GM23338 (cell line): ENCODE measurements around the gene ARHGEF39. TPM values are rescaled to one million over a fixed set of nuclear protein-coding genes. Genes with fewer than 3 reads are reported as not detected.

ENCODE experiments used
- ATAC-seq: fragments of 200-7000 bp; cut with Tn5 transposase; 3 replicates; pipeline ENCODE4 v1.9.1; 2020
- DNase-seq: peaks from one replicate; pipeline ENCODE4 v3.0.0-alpha.2; 2015; ENCODE audit warnings: low spot score
- H2AFZ ChIP-seq: fragments of 200-600 bp; sonication (generic); 2 replicates; pipeline ENCODE4 v1.8.0; 2016; ENCODE audit warnings: antibody characterized with exemption, mild to moderate bottlenecking, moderate library complexity
- H3F3A ChIP-seq: fragments of 200-600 bp; sonication (generic); replicated peaks from 2 replicates; pipeline ENCODE4 v1.8.0; 2017; ENCODE audit warnings: antibody characterized with exemption, mixed run types, low read depth
- H3K27ac ChIP-seq: fragments of 200-600 bp; sonication (generic); 2 replicates; pipeline ENCODE4 v1.6.1; 2016; ENCODE audit warnings: low read depth
- H3K27me3 ChIP-seq: fragments of 200-600 bp; sonication (generic); 2 replicates; pipeline ENCODE4 v1.8.0; 2016; ENCODE audit warnings: mild to moderate bottlenecking, mixed run types, moderate library complexity; ENCODE audit not compliant: insufficient read depth
- H3K36me3 ChIP-seq: fragments of 200-600 bp; sonication (generic); 2 replicates; pipeline ENCODE4 v1.8.0; 2016; ENCODE audit warnings: mild to moderate bottlenecking; ENCODE audit not compliant: insufficient read depth
- H3K4me1 ChIP-seq: fragments of 200-600 bp; sonication (generic); 2 replicates; pipeline ENCODE4 v1.8.0; 2016; ENCODE audit warnings: mild to moderate bottlenecking, moderate library complexity; ENCODE audit not compliant: insufficient read depth
- H3K4me2 ChIP-seq: fragments of 200-600 bp; sonication (generic); 2 replicates; pipeline ENCODE4 v1.7.1; 2017; ENCODE audit warnings: mixed run types
- H3K4me3 ChIP-seq: fragments of 200-600 bp; sonication (generic); 2 replicates; pipeline ENCODE4 v1.6.1; 2016; ENCODE audit warnings: mixed run types
- H3K79me2 ChIP-seq: fragments of 200-600 bp; sonication (generic); replicated peaks from 2 replicates; pipeline ENCODE4 v1.8.0; 2017; ENCODE audit warnings: mild to moderate bottlenecking; ENCODE audit not compliant: insufficient read depth
- H3K9me2 ChIP-seq: fragments of 200-600 bp; sonication (generic); 2 replicates; pipeline ENCODE4 v1.8.0; 2017; ENCODE audit not compliant: insufficient read depth
- H4K20me1 ChIP-seq: fragments of 200-600 bp; sonication (generic); replicated peaks from 2 replicates; pipeline ENCODE4 v1.8.0; 2017; ENCODE audit warnings: mild to moderate bottlenecking; ENCODE audit not compliant: insufficient read depth
- H3K27ac Mint-ChIP-seq: 2 replicates; pipeline ENCODE4 v1.8.0; 2020; ENCODE audit warnings: inconsistent platforms, mild to moderate bottlenecking, moderate library complexity, mixed read lengths
- H3K27me3 Mint-ChIP-seq: 3 replicates; pipeline ENCODE4 v1.8.0; 2022; ENCODE audit warnings: low read depth, mild to moderate bottlenecking, moderate library complexity, mixed read lengths, inconsistent platforms; ENCODE audit not compliant: insufficient read depth, poor library complexity
- H3K36me3 Mint-ChIP-seq: 3 replicates; pipeline ENCODE4 v1.8.0; 2021; ENCODE audit warnings: low read depth, mild to moderate bottlenecking, inconsistent platforms, moderate library complexity, mixed read lengths
- H3K4me1 Mint-ChIP-seq: 3 replicates; pipeline ENCODE4 v1.8.0; 2020; ENCODE audit warnings: mild to moderate bottlenecking, inconsistent platforms, mixed read lengths
- H3K4me3 Mint-ChIP-seq: 3 replicates; pipeline ENCODE4 v1.8.0; 2021; ENCODE audit warnings: moderate library complexity, mild to moderate bottlenecking, inconsistent platforms, mixed read lengths
- H3K9me3 Mint-ChIP-seq: 3 replicates; pipeline ENCODE4 v1.8.0; 2020; ENCODE audit warnings: moderate library complexity, mild to moderate bottlenecking, inconsistent platforms, mixed read lengths
- ETS1 ChIP-seq: IDR thresholded peaks from 2 replicates; pipeline ENCODE4 v1.6.1; 2016; ENCODE audit warnings: antibody characterized with exemption
- POLR2AphosphoS5 ChIP-seq: IDR thresholded peaks from 2 replicates; pipeline ENCODE4 v1.6.1; 2016; ENCODE audit warnings: antibody characterized with exemption, low read depth
- polyA plus RNA-seq: library from polyadenylated mRNA; unstranded; fragments of >200 nt; fragmentation: Nextera tagmentation; extraction: Ambion mirVana; gene quantifications from 2 replicates; pipeline ENCODE4 v1.2.1, GENCODE V29; 2016
- total RNA-seq: library from RNA; depleted of rRNA; stranded (reverse); fragments of >200 nt; shearing (Covaris generic); gene quantifications from 2 replicates; pipeline ENCODE4 v1.2.3, GENCODE V29; 2014
- TF ChIP-seq, protein P1 (sequence below), 2 experiments: fragments of 200-600 bp in 1 of 2; sonication (generic) in 1 of 2; conservative IDR thresholded peaks; 2 replicates each; pipeline versions ENCODE4 v1.5.1 to v1.6.1; 2016 to 2017; ENCODE audit warnings: antibody characterized with exemption in 2 of 2, low read depth in 2 of 2, mild to moderate bottlenecking in 2 of 2, moderate library complexity in 1 of 2
- TF ChIP-seq, protein P2 (sequence below): IDR thresholded peaks from one replicate; pipeline ENCODE4 v1.6.1; 2018; ENCODE audit warnings: antibody characterized with exemption; ENCODE audit not compliant: unreplicated experiment

The ARHGEF39 gene
- total and polyA plus RNA-seq, 2 experiments from 2014 or later: 16.8 to 31.0 TPM

- DNase-seq: peak; percentile 56
- H3K4me2 ChIP-seq: no peak overlapping the region
- Mint-ChIP-seq H3K4me3 (no peak overlapping the region), H3K4me1 (peaks cover 55% of the 10 kb centered on the region), H3K9me3 (peaks cover 3% of the 10 kb centered on the region), H3K27ac (peak overlapping the region; percentile 90; the same call in 1 of the 2 replicates), H3K27me3 (peaks cover 33% of the 10 kb centered on the region), H3K36me3 (peaks cover 49% of the 10 kb centered on the region)
- H3F3A ChIP-seq: peaks cover 29% of the 10 kb centered on the region; the same call in 1 of the 2 replicates
- ATAC-seq: no peak
- H3K9me2 ChIP-seq: no peaks in the 10 kb centered on the region
- H3K27ac ChIP-seq: no peak overlapping the region
- peaks cover 4% of the 10 kb centered on the region; the same call in 1 of the 2 replicates for H3K27me3 ChIP-seq
- TF ChIP-seq, protein P1, sequence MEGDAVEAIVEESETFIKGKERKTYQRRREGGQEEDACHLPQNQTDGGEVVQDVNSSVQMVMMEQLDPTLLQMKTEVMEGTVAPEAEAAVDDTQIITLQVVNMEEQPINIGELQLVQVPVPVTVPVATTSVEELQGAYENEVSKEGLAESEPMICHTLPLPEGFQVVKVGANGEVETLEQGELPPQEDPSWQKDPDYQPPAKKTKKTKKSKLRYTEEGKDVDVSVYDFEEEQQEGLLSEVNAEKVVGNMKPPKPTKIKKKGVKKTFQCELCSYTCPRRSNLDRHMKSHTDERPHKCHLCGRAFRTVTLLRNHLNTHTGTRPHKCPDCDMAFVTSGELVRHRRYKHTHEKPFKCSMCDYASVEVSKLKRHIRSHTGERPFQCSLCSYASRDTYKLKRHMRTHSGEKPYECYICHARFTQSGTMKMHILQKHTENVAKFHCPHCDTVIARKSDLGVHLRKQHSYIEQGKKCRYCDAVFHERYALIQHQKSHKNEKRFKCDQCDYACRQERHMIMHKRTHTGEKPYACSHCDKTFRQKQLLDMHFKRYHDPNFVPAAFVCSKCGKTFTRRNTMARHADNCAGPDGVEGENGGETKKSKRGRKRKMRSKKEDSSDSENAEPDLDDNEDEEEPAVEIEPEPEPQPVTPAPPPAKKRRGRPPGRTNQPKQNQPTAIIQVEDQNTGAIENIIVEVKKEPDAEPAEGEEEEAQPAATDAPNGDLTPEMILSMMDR (conservative IDR thresholded peaks at IDR 0.05; ENCODE audit: low read depth in 2 of 2): peak; percentile 51 to 63
- no peak for TF ChIP-seq POLR2AphosphoS5
- H3K36me3 ChIP-seq: peaks cover 8% of the 10 kb centered on the region; the same call in 1 of the 2 replicates
- no peak overlapping the region for H3K4me3 ChIP-seq
- H3K79me2 ChIP-seq: peaks cover 8% of the 10 kb centered on the region; the same call in 1 of the 2 replicates
- no peaks in the 10 kb centered on the region; the same call in none of the 2 replicates for H4K20me1 ChIP-seq
- H3K4me1 ChIP-seq: peaks cover 23% of the 10 kb centered on the region
- no peak overlapping the region for H2AFZ ChIP-seq
Measured at GRCh38 chr9:35660966-35661415, 4.0 kb downstream of the ARHGEF39 start.

DNA sequence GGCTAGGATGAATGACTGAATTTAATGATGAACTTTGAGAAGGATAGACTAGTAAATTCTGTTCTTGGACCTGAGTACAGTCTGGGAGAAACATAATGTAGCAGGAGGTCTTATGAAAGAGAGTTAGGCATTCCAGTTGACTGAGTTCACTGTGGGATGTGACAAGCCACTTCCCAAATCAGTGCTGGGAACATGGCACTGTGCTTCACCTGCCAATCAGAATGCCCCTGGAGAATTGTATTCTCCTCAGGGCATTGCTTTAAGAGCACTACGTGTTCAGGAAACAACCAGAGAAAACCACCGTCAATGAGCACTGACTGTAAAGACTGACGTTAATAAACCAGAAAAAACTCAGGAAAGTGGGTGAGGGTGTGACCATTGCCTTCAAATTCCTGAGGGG lies 5.7 kb downstream of the ARHGEF39 start:
- H3K4me2 ChIP-seq: peak overlapping the region; percentile 92
- ATAC-seq (no peak), DNase-seq (no peak)
- no peak overlapping the region for H2AFZ ChIP-seq
- peaks cover 16% of the 10 kb centered on the region for H3K4me1 ChIP-seq
- Mint-ChIP-seq H3K36me3 (peaks cover 49% of the 10 kb centered on the region), H3K27ac (no peak overlapping the region), H3K9me3 (peaks cover 3% of the 10 kb centered on the region), H3K4me1 (peaks cover 47% of the 10 kb centered on the region), H3K4me3 (peak overlapping the region; percentile 77), H3K27me3 (peaks cover 35% of the 10 kb centered on the region)
- peaks cover 5% of the 10 kb centered on the region; the same call in 1 of the 2 replicates for H3K79me2 ChIP-seq
- 0 out of 2 replicates have a peak overlapping the region, but pooled peaks have one; percentile 89 for H3K27ac ChIP-seq
- H3K9me2 ChIP-seq: no peaks in the 10 kb centered on the region
- peaks cover 4% of the 10 kb centered on the region; the same call in 1 of the 2 replicates for H3K27me3 ChIP-seq
- no peaks in the 10 kb centered on the region; the same call in none of the 2 replicates for H4K20me1 ChIP-seq
- peak overlapping the region; percentile 97 for H3K4me3 ChIP-seq
- TF ChIP-seq, protein P2, sequence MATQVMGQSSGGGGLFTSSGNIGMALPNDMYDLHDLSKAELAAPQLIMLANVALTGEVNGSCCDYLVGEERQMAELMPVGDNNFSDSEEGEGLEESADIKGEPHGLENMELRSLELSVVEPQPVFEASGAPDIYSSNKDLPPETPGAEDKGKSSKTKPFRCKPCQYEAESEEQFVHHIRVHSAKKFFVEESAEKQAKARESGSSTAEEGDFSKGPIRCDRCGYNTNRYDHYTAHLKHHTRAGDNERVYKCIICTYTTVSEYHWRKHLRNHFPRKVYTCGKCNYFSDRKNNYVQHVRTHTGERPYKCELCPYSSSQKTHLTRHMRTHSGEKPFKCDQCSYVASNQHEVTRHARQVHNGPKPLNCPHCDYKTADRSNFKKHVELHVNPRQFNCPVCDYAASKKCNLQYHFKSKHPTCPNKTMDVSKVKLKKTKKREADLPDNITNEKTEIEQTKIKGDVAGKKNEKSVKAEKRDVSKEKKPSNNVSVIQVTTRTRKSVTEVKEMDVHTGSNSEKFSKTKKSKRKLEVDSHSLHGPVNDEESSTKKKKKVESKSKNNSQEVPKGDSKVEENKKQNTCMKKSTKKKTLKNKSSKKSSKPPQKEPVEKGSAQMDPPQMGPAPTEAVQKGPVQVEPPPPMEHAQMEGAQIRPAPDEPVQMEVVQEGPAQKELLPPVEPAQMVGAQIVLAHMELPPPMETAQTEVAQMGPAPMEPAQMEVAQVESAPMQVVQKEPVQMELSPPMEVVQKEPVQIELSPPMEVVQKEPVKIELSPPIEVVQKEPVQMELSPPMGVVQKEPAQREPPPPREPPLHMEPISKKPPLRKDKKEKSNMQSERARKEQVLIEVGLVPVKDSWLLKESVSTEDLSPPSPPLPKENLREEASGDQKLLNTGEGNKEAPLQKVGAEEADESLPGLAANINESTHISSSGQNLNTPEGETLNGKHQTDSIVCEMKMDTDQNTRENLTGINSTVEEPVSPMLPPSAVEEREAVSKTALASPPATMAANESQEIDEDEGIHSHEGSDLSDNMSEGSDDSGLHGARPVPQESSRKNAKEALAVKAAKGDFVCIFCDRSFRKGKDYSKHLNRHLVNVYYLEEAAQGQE: no peak
- no peak for TF ChIP-seq ETS1
- peaks cover 8% of the 10 kb centered on the region; the same call in 1 of the 2 replicates for H3K36me3 ChIP-seq
- peaks cover 24% of the 10 kb centered on the region; the same call in 1 of the 2 replicates for H3F3A ChIP-seq
